Measurements from ENCODE around the gene SAMD14. TPM values are rescaled to one million over a fixed set of nuclear protein-coding genes. Genes with fewer than 3 reads are reported as not detected.

SAMD14 gene
- total and polyA plus RNA-seq, 12 donors, result 1.5 to 3.8 (median 2.0) TPM

- Histone ChIP-seq H3K4me1 (peaks cover 37 to 89% (median 77%) of the 10 kb centered on the region in 9 donors), H3K27me3 (no peaks in the 10 kb centered on the region), H3K36me3 (peaks cover 0 to 79% (median 48%) of the 10 kb centered on the region in 9 donors), H3K27ac (no peak overlapping the region), H3K9me3 (no peaks in the 10 kb centered on the region), H3K4me3 (no peak overlapping the region)
- WGBS, 2 donors, result 94% methylated on average over 20 of the region's 20 CpGs
- DNase-seq (no peak), ATAC-seq (no peak)
- intact Hi-C loops (cut with DNase I), result loop anchor here in 1 of 10 donors (5.0 kb wide), 1 partner anchor 34 kb away; no protein-coding TSS in a partner anchor
- TF ChIP-seq CTCF (IDR thresholded peaks at IDR 0.05), result no peak
These were observed 13.7 kb upstream of the SAMD14 start for GRCh38 chr17:50143461-50144176.

GRCh38 chr17:50141745-50142110, 11.8 kb upstream of the SAMD14 start:
- WGBS, 2 donors, result 61 to 68% methylated on average over 8 of the region's 8 CpGs

GRCh38 chr17:50141026-50141744, 11.2 kb upstream of the SAMD14 start:
- intact Hi-C loops (cut with DNase I), result loop anchor here in 1 of 10 donors (5.0 kb wide), 1 partner anchor 36 kb away; no protein-coding TSS in a partner anchor
- TF ChIP-seq CTCF (IDR thresholded peaks at IDR 0.05), result no peak
- Histone ChIP-seq H3K27me3 (no peaks in the 10 kb centered on the region), H3K4me1 (peaks cover 21 to 71% (median 52%) of the 10 kb centered on the region in 9 donors), H3K9me3 (no peaks in the 10 kb centered on the region), H3K4me3 (peak overlapping the region in 3 of 10 donors; percentile 2 to 8 (median 7)), H3K27ac (peak overlapping the region; percentile 29 to 83 (median 72)), H3K36me3 (peaks cover 0 to 96% (median 70%) of the 10 kb centered on the region in 9 donors)
- DNase-seq (no peak), ATAC-seq (peak in 2 of 8 donors; percentile 1)
- WGBS, 2 donors, result 78 to 88% methylated on average over 16 of the region's 16 CpGs

More at GRCh38 chr17:50141745-50142110, 11.8 kb upstream of the SAMD14 start:
- Histone ChIP-seq H3K4me3 (peak overlapping the region in 1 of 10 donors; percentile 7), H3K36me3 (peaks cover 0 to 96% (median 65%) of the 10 kb centered on the region in 9 donors), H3K9me3 (no peaks in the 10 kb centered on the region), H3K27ac (peak overlapping the region in 9 of 10 donors; percentile 33 to 83 (median 72)), H3K4me1 (peaks cover 26 to 76% (median 58%) of the 10 kb centered on the region in 9 donors), H3K27me3 (no peaks in the 10 kb centered on the region)
- TF ChIP-seq CTCF (IDR thresholded peaks at IDR 0.05), result no peak
- no peak for DNase-seq
- intact Hi-C loops (cut with DNase I), result loop anchor here in 1 of 10 donors (5.0 kb wide), 1 partner anchor 36 kb away; no protein-coding TSS in a partner anchor
- ATAC-seq, result no peak
